Transverse colon (tissue), 4 donors: Measurements from ENCODE around the gene MGAT5.

ENCODE experiments used
- EP300 ChIP-seq: sonication (generic); formaldehyde crosslinking; IDR thresholded peaks from one replicate; pipeline ENCODE4 v1.6.1; 2017; ENCODE audit warnings: antibody characterized with exemption, low read depth
- POLR2A ChIP-seq: fragments of 450-650 bp; IDR thresholded peaks from one replicate; pipeline ENCODE4 v1.6.1; 2016; ENCODE audit warnings: antibody characterized with exemption, mild to moderate bottlenecking, moderate library complexity
- POLR2AphosphoS5 ChIP-seq, 3 donors: sonication (generic); formaldehyde crosslinking; IDR thresholded peaks; one replicate each; pipeline ENCODE4 v1.6.1; 2016; ENCODE audit warnings: antibody characterized with exemption in 3 of 3
- TF ChIP-seq, protein P1 (sequence below), 5 experiments: fragments of 200-600 bp in 3 of 5; fragments of 450-650 bp in 2 of 5; sonication (generic) in 3 of 5; IDR thresholded peaks; 1 replicate in 2 of 5; 2 replicates in 3 of 5; pipeline ENCODE4 v1.5.1; 2016 to 2017; ENCODE audit warnings: antibody characterized with exemption in 5 of 5, inconsistent platforms in 3 of 5, mild to moderate bottlenecking in 2 of 5, moderate library complexity in 1 of 5

DNA sequence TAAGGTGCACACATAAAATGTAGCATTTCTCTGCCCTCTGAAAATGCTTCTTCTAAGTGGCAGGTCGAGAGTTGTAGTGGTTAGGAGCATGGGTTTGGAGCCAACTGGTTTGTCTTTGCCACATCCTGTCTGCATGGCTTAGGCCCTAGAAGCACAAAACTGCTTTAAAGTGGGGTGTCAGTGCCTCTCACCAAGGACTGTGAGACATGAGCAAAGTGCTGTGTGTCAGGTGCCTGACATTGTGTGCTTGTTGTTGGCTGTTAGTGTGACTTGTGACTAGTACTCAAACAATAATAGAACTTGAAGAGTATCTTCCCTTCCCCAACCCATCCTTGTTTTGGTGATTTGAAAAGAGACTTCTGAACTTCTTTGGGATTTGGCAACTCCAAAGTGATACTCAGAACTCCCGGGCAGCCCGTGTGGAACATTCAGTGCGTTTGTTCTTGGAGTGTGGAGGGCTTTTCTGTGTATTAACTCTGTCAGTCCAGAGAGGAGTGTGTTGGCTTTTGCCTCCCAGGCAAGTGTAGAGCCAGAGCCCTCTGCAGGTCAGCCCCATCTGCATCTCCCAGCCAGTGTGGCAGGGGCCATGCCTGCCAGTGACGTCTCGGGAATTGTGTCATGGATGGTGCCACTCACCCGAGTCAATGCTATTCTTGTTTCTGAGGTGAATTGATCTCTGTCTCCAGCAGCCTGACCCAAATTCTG is 5.0 kb downstream of the MGAT5 start:
- TF ChIP-seq, protein P1, sequence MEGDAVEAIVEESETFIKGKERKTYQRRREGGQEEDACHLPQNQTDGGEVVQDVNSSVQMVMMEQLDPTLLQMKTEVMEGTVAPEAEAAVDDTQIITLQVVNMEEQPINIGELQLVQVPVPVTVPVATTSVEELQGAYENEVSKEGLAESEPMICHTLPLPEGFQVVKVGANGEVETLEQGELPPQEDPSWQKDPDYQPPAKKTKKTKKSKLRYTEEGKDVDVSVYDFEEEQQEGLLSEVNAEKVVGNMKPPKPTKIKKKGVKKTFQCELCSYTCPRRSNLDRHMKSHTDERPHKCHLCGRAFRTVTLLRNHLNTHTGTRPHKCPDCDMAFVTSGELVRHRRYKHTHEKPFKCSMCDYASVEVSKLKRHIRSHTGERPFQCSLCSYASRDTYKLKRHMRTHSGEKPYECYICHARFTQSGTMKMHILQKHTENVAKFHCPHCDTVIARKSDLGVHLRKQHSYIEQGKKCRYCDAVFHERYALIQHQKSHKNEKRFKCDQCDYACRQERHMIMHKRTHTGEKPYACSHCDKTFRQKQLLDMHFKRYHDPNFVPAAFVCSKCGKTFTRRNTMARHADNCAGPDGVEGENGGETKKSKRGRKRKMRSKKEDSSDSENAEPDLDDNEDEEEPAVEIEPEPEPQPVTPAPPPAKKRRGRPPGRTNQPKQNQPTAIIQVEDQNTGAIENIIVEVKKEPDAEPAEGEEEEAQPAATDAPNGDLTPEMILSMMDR (IDR thresholded peaks at IDR 0.05), result no peak
- TF ChIP-seq POLR2A (no peak), EP300 (no peak), POLR2AphosphoS5 (IDR thresholded peaks at IDR 0.05) (no peak)
